ENCODE measurements around the gene TRAF3IP1.
A peak's percentile ranks its signal among the peaks of the same experiment; 100 is the strongest.

Gene TRAF3IP1

GRCh38 chr2:238287737-238288649 lies 32.3 kb upstream of the TRAF3IP1 start, which contains the start of gene PER2:
PER2 (minus strand) TSS chr2:238288610; CDS start chr2:238277936, 10,674 bp downstream.
- peak; percentile 76 for DNase-seq (ENCODE audit: low spot score)

- DNase-seq (ENCODE audit: low spot score), result peak; percentile 92
Observed at GRCh38 chr2:238288650-238289573, 31.4 kb upstream of the TRAF3IP1 start.

- DNase-seq (ENCODE audit: low spot score), result no peak
Observed at GRCh38 chr2:238289574-238289973, 30.7 kb upstream of the TRAF3IP1 start.

GRCh38 chr2:238290091-238290509 lies 30.2 kb upstream of the TRAF3IP1 start:
- DNase-seq (ENCODE audit: low spot score), result peak; percentile 78

GRCh38 chr2:238290715-238291549 lies 29.4 kb upstream of the TRAF3IP1 start:
- no peak for DNase-seq (ENCODE audit: low spot score)

GRCh38 chr2:238291550-238292281 lies 28.6 kb upstream of the TRAF3IP1 start:
- no peak for DNase-seq (ENCODE audit: low spot score)

GRCh38 chr2:238294046-238294392 lies 26.3 kb upstream of the TRAF3IP1 start:
- no peak for DNase-seq (ENCODE audit: low spot score)

- no peak for DNase-seq (ENCODE audit: low spot score)
Observed at GRCh38 chr2:238294393-238295143, 25.8 kb upstream of the TRAF3IP1 start.

- DNase-seq (ENCODE audit: low spot score), result no peak
Observed at GRCh38 chr2:238295144-238296112, 24.9 kb upstream of the TRAF3IP1 start.

- DNase-seq (ENCODE audit: low spot score), result no peak
Observed at GRCh38 chr2:238296638-238297457, 23.5 kb upstream of the TRAF3IP1 start.

- DNase-seq (ENCODE audit: low spot score), result no peak
Observed at GRCh38 chr2:238299803-238300202, 20.5 kb upstream of the TRAF3IP1 start.

- DNase-seq (ENCODE audit: low spot score), result no peak
Observed at GRCh38 chr2:238302087-238302486, 18.2 kb upstream of the TRAF3IP1 start.

- DNase-seq (ENCODE audit: low spot score), result no peak
Observed at GRCh38 chr2:238302751-238303150, 17.6 kb upstream of the TRAF3IP1 start.

GRCh38 chr2:238304116-238304515 lies 16.2 kb upstream of the TRAF3IP1 start:
- no peak for DNase-seq (ENCODE audit: low spot score)

- DNase-seq (ENCODE audit: low spot score), result no peak
Observed at GRCh38 chr2:238305092-238305862, 15.0 kb upstream of the TRAF3IP1 start.

GRCh38 chr2:238305965-238306671 lies 14.2 kb upstream of the TRAF3IP1 start:
- no peak for DNase-seq (ENCODE audit: low spot score)

GRCh38 chr2:238306672-238306998 lies 13.7 kb upstream of the TRAF3IP1 start:
- DNase-seq (ENCODE audit: low spot score), result no peak
